Activated naive CD8-positive, alpha-beta T cell treated with anti-CD3 and anti-CD28 coated beads, Interleukin-2, amount 50 U/mL, for 24 hours (primary cell): ENCODE data around the gene FSD1.
A peak's percentile ranks its signal among the peaks of the same experiment; 100 is the strongest.
"Not testable (repeated sequence)": the region's sequence is repeated elsewhere in the genome, so short reads cannot be mapped to it uniquely, and the experiment has no call there.

Source experiments
- ATAC-seq: fragments of 150-1000 bp; cut with Tn5 transposase; one replicate; pipeline ENCODE4 v1.10.0; 2021
- DNase-seq: peaks from one replicate; pipeline ENCODE4 v3.0.0; 2021
- H3K27ac Mint-ChIP-seq: one replicate; pipeline ENCODE4 v1.8.0; 2021; ENCODE audit warnings: mild to moderate bottlenecking, mixed read lengths
- H3K27me3 Mint-ChIP-seq: one replicate; pipeline ENCODE4 v1.8.0; 2021; ENCODE audit warnings: mixed read lengths
- H3K36me3 Mint-ChIP-seq: one replicate; pipeline ENCODE4 v1.8.0; 2021; ENCODE audit warnings: low read depth, mixed read lengths
- H3K4me1 Mint-ChIP-seq: one replicate; pipeline ENCODE4 v1.8.0; 2021; ENCODE audit warnings: mixed read lengths
- H3K4me3 Mint-ChIP-seq: one replicate; pipeline ENCODE4 v1.8.0; 2021; ENCODE audit warnings: mild to moderate bottlenecking, moderate library complexity, mixed read lengths
- H3K9me3 Mint-ChIP-seq: one replicate; pipeline ENCODE4 v1.8.0; 2021; ENCODE audit warnings: mixed read lengths

Gene FSD1

GRCh38 chr19:4338441-4339355 lies 34.3 kb downstream of the FSD1 start, which contains the start of gene STAP2:
TSS of gene STAP2 (minus strand) at chr19:4338827. CDS start at chr19:4338753, 74 bp downstream.
- DNase-seq, result peak; percentile 53
- Mint-ChIP-seq H3K4me1 (peaks cover 27% of the 10 kb centered on the region), H3K27me3 (peaks cover 2% of the 10 kb centered on the region), H3K36me3 (peaks cover 10% of the 10 kb centered on the region), H3K9me3 (peaks cover 15% of the 10 kb centered on the region), H3K4me3 (peak within 1 kb of the TSS; percentile 91), H3K27ac (peak within 1 kb of the TSS; percentile 97)
- ATAC-seq, result no peak

GRCh38 chr19:4342314-4342614 lies 37.9 kb downstream of the FSD1 start:
- DNase-seq (no peak), ATAC-seq (no peak)
- H3K27ac Mint-ChIP-seq, result peak overlapping the region; percentile 96
- H3K4me3 Mint-ChIP-seq, result peak overlapping the region; percentile 86
- H3K36me3 Mint-ChIP-seq, result peaks cover 4% of the 10 kb centered on the region
- H3K27me3 Mint-ChIP-seq, result peaks cover 2% of the 10 kb centered on the region
- H3K4me1 Mint-ChIP-seq, result peaks cover 29% of the 10 kb centered on the region
- no peaks in the 10 kb centered on the region for H3K9me3 Mint-ChIP-seq

- DNase-seq, result peak; percentile 89
- Mint-ChIP-seq H3K4me3 (peak overlapping the region; percentile 86), H3K4me1 (peaks cover 28% of the 10 kb centered on the region), H3K9me3 (no peaks in the 10 kb centered on the region), H3K36me3 (peaks cover 5% of the 10 kb centered on the region), H3K27ac (peak overlapping the region; percentile 96), H3K27me3 (peaks cover 2% of the 10 kb centered on the region)
- peak; percentile 95 for ATAC-seq
Observed at GRCh38 chr19:4342615-4343369, 38.4 kb downstream of the FSD1 start.

- Mint-ChIP-seq H3K36me3 (peaks cover 5% of the 10 kb centered on the region), H3K9me3 (no peaks in the 10 kb centered on the region), H3K4me1 (peaks cover 21% of the 10 kb centered on the region), H3K4me3 (peak within 1 kb of the TSS; percentile 86), H3K27ac (peak within 1 kb of the TSS; percentile 96), H3K27me3 (peaks cover 2% of the 10 kb centered on the region)
- DNase-seq (peak; percentile 97), ATAC-seq (peak; percentile 67)
Observed at GRCh38 chr19:4343370-4344307, 39.2 kb downstream of the FSD1 start, which contains the start of gene MPND. TSS of gene MPND (plus strand) at chr19:4343562. CDS start at chr19:4343594, 32 bp downstream.

- H3K4me3 Mint-ChIP-seq, result peak overlapping the region; percentile 50
- H3K27me3 Mint-ChIP-seq, result peaks cover 2% of the 10 kb centered on the region
- H3K36me3 Mint-ChIP-seq, result peaks cover 5% of the 10 kb centered on the region
- H3K4me1 Mint-ChIP-seq, result peaks cover 15% of the 10 kb centered on the region
- ATAC-seq (no peak), DNase-seq (no peak)
- H3K9me3 Mint-ChIP-seq, result no peaks in the 10 kb centered on the region
- no peak overlapping the region for H3K27ac Mint-ChIP-seq
Observed at GRCh38 chr19:4345342-4346019, 41.1 kb downstream of the FSD1 start.

GRCh38 chr19:4346020-4346383 lies 41.6 kb downstream of the FSD1 start:
- H3K36me3 Mint-ChIP-seq, result peaks cover 5% of the 10 kb centered on the region
- peaks cover 2% of the 10 kb centered on the region for H3K27me3 Mint-ChIP-seq
- no peak overlapping the region for H3K27ac Mint-ChIP-seq
- H3K4me3 Mint-ChIP-seq, result no peak overlapping the region
- peaks cover 15% of the 10 kb centered on the region for H3K4me1 Mint-ChIP-seq
- DNase-seq (no peak), ATAC-seq (no peak)
- H3K9me3 Mint-ChIP-seq, result no peaks in the 10 kb centered on the region

GRCh38 chr19:4347521-4347920 lies 43.1 kb downstream of the FSD1 start:
- DNase-seq (no peak), ATAC-seq (no peak)
- Mint-ChIP-seq H3K36me3 (peaks cover 5% of the 10 kb centered on the region), H3K4me1 (peaks cover 12% of the 10 kb centered on the region), H3K27ac (no peak overlapping the region), H3K4me3 (no peak overlapping the region), H3K27me3 (peaks cover 2% of the 10 kb centered on the region), H3K9me3 (no peaks in the 10 kb centered on the region)

- not testable (repeated sequence) for H3K36me3 Mint-ChIP-seq, H3K9me3 Mint-ChIP-seq, H3K27ac Mint-ChIP-seq, H3K4me3 Mint-ChIP-seq, H3K27me3 Mint-ChIP-seq, H3K4me1 Mint-ChIP-seq, ATAC-seq, DNase-seq
Observed at GRCh38 chr19:4349225-4349624, 44.8 kb downstream of the FSD1 start.

GRCh38 chr19:4350111-4350510 lies 45.7 kb downstream of the FSD1 start:
- ATAC-seq, result no peak
- no peak for DNase-seq
- H3K4me3 Mint-ChIP-seq, result no peak overlapping the region
- no peaks in the 10 kb centered on the region for H3K9me3 Mint-ChIP-seq
- peaks cover 2% of the 10 kb centered on the region for H3K4me1 Mint-ChIP-seq
- peaks cover 4% of the 10 kb centered on the region for H3K36me3 Mint-ChIP-seq
- H3K27ac Mint-ChIP-seq, result no peak overlapping the region
- no peaks in the 10 kb centered on the region for H3K27me3 Mint-ChIP-seq

- ATAC-seq (no peak), DNase-seq (no peak)
- no peak overlapping the region for H3K4me3 Mint-ChIP-seq
- H3K36me3 Mint-ChIP-seq, result peaks cover 4% of the 10 kb centered on the region
- H3K27ac Mint-ChIP-seq, result no peak overlapping the region
- peaks cover 2% of the 10 kb centered on the region for H3K4me1 Mint-ChIP-seq
- no peaks in the 10 kb centered on the region for H3K27me3 Mint-ChIP-seq
- no peaks in the 10 kb centered on the region for H3K9me3 Mint-ChIP-seq
Observed at GRCh38 chr19:4350726-4351125, 46.3 kb downstream of the FSD1 start.

GRCh38 chr19:4352701-4353121 lies 48.3 kb downstream of the FSD1 start:
- Mint-ChIP-seq H3K4me1 (peaks cover 2% of the 10 kb centered on the region), H3K36me3 (peaks cover under 1% of the 10 kb centered on the region), H3K27me3 (no peaks in the 10 kb centered on the region), H3K4me3 (no peak overlapping the region), H3K27ac (no peak overlapping the region), H3K9me3 (no peaks in the 10 kb centered on the region)
- ATAC-seq, result peak; percentile 68
- DNase-seq, result peak; percentile 69

- Mint-ChIP-seq H3K4me3 (no peak overlapping the region), H3K4me1 (no peaks in the 10 kb centered on the region), H3K27ac (no peak overlapping the region), H3K36me3 (no peaks in the 10 kb centered on the region), H3K9me3 (no peaks in the 10 kb centered on the region), H3K27me3 (no peaks in the 10 kb centered on the region)
- ATAC-seq (no peak), DNase-seq (no peak)
Observed at GRCh38 chr19:4354282-4354681, 49.9 kb downstream of the FSD1 start.

GRCh38 chr19:4354897-4355296 lies 50.5 kb downstream of the FSD1 start:
- ATAC-seq (no peak), DNase-seq (no peak)
- no peaks in the 10 kb centered on the region for H3K36me3 Mint-ChIP-seq
- H3K4me3 Mint-ChIP-seq, result no peak overlapping the region
- H3K27me3 Mint-ChIP-seq, result no peaks in the 10 kb centered on the region
- no peaks in the 10 kb centered on the region for H3K4me1 Mint-ChIP-seq
- no peak overlapping the region for H3K27ac Mint-ChIP-seq
- H3K9me3 Mint-ChIP-seq, result no peaks in the 10 kb centered on the region
